ENCODE results near the gene SEBOX.
A peak's percentile ranks its signal among the peaks of the same experiment; 100 is the strongest.

SEBOX gene

DNA sequence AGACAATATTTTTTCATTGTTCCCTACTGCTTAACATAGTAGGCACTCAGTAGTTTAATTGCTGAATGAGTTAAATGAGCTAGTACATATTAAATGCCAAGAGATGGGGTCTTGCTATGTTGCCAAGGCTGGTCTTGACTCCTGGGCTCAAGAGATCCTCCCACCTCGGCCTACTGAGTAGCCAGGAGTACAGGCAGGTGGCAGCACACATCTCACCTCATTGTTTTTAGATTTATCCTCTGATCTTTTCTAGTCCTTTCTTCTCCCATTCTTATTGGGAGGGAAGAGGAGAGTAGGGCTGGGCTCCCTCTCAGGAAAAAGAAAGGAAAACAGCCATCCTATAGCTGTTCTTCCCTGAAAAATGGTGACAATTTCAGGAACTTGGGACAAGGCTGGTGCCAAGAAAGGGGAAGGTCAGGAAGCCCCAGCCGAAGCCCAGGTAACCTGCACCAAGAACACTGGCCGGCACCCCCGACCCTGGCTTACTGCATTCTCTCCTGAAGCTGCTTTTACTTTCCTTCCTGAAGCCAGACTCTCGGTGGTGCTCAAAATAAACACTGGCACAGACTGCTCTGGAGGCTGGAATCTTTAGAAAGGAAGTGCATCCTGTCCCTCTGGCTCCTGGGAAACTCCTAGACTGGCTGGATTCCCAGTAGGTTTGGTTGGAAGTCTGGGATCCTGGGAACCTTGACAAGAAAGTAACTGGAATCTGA lies 26.8 kb downstream of the SEBOX start:
- no peak for DNase-seq

DNA sequence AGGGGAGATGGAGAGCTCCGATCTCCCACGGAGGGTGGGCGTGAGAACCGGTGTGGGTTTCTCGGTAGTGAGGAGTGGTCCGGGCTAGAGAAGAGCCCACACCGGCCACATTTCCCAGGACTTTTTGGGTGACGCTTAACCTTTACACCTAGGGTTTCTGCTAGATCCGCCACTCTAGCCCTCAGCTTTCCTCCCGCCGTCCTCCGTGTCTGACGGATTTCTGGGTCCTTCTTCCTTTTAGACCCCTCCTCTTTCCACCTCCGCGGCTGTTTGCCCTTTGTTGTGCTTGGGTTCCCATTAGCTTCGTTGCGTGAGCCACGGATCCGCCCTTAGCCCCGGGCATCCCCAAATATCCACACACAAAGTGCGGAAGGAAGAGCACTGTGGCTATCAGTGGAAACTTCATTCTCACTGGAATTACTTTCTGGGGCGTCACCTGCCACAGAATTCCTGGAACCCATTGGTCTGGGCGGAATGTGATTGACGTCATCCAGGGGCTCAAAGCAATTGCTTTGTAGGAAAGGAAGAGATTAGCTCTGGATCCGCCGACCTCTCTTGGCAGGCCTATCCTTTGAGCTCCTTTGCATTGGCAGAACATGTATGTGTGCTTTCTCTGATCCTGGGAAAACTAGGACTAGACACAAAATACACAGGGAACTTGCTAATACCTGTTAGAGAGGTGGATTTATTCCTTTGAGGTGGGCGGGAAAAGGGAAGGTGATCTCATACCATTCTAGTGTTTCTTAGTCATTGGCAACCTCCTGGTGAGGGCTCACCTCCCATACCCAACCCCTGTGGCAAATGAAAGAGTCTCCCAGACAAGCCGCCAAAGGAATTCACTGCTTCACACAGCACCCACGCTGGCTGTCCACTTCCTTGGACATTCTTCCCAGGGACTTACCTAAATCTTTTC lies 28.8 kb downstream of the SEBOX start:
- no peak for DNase-seq

DNA sequence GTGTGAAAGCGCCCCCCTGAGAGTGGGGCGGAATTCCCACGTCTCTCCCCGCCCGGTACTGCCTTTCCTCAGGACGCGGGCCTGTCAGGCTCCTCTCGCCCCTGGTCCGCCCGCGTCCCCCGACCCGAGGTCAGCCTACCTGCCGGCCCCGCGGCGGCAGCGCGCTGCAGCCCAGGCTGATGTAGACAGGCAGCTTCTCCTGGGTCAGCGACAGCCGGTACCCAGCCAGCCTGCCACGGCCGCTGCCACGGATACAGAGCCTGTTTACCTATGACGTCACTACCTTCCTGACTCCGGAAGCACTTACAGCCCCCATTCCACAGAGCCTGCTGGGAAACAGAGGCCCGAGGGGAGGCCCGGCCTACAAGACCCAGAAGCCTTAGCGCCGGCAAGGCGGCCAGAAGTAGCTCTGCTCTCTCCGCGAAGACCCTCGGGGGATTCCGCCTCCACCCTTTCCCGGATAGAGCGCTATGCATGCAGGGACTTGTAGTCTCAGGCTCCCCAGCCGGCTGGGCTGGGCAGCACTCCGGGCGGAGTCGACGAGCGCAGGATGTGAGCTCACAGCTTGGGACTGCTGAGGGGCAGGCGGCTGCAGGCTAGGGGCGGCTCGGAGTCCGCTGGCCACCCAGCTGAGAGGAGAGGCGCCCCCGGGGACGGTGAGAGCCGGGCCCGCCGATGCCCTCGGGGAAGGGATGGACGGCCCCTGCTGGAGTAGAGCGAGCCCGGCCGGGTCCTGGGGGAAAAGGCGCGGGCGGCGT lies 29.6 kb downstream of the SEBOX start, which contains the start of the genes IFT20 and TNFAIP1:
TSS of gene IFT20 (minus strand) at position 272 of the 758 bp plus-strand sequence. CDS start 3,487 bp downstream, outside the sequence.
TSS of gene TNFAIP1 (plus strand) at position 561 of the 758 bp plus-strand sequence. CDS start 3,761 bp downstream, outside the sequence.
- peak; percentile 97 for DNase-seq

DNA sequence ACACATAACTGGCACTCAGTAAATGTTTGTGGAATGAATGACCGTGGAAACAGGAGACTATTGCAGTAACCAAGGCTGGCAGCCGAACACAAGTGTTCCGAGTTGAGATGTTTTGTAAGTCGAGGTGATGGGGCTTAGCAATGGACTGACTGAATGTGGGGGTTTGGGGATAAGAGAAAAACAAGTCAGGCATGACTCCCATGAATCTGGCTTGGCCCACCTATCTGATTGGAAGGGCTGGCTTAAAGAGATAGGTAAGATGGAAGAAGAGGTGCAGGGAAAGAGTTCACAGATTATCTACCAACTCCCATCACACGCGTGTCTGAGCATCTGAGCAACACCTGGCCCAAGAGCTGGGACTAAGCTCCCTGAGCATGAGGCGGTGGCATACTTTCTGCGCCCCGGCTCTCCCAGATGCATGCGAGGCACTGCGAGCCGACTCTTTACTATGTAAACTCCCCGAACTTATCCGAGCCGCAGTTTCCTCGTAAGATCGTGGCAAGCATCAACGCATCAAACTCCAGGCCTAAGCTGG lies 30.3 kb downstream of the SEBOX start:
- no peak for DNase-seq

DNA sequence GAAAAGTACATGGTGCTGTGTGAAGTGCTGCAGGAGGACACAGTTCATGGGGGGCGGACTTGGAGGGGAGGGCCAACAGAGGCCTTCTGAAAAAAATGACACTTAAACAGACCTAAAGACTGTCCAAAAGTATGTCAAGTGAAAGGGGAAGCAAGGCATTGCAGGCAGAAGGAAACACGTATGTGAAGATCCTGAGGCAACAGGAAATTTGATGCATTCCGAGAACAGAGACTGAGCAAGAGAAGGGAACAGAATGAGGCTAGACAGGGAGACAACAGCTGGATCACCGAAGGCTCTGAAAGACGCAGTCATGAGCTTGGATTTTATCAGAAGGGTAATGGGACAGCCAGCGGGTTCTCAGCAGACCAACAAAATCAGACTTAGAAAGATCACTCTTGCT lies 30.8 kb downstream of the SEBOX start:
- no peak for DNase-seq

DNA sequence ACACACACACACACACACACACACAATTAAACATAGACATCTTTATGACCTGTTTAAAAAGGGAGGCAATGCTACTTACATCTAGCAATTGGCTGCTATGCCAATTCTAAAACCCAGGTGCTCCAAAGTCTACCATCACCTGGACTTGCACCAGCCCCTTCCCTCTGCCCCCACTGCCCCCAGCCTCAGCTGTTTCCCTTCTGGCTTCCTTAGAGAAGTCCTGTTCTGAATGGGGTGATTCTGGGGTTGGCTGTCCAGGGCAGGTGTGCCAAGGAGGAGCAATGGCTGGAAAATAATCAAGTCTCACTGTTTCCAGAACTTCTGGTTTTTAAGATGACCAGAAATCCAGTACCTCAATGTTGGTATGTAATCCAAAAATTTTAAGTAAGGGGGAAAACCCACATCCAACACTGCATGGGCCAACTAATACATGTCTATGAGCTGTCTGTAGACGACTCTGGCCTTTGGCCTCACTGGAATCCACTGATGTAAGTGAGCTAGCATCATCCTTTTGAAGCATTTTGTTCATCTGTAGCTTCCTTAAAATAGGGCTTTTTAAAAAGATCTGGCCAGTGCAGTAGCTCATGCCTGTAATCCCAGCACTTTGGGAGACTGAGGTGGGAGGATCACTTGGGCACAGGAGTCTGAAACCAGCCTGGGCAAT lies 31.8 kb downstream of the SEBOX start:
- DNase-seq, result no peak

DNA sequence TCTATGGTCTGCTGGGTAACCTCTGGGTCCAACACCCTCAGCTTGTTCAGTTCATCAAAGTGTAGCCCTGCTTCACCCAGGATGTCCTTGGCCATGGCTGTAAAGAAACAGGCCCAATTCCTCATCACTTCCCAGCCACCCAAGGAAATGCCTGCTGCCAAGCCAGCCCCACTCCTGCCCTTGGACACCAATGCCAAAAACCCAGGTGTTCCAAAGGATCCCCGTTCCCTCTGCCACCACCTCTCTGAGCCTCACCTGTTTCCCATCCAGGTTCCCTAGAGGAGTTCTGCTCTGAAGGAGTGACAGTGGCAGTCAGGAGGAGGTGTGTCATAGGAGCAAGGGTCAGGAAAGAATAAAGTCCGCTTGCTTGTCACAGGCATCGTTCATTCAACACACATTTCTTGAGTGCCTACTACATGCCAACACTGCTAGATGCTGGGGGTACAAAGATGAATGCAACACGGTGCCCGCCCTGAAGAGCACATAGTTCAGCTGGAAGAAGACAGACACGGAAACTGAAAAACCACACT lies 33.0 kb downstream of the SEBOX start:
- no peak for DNase-seq

DNA sequence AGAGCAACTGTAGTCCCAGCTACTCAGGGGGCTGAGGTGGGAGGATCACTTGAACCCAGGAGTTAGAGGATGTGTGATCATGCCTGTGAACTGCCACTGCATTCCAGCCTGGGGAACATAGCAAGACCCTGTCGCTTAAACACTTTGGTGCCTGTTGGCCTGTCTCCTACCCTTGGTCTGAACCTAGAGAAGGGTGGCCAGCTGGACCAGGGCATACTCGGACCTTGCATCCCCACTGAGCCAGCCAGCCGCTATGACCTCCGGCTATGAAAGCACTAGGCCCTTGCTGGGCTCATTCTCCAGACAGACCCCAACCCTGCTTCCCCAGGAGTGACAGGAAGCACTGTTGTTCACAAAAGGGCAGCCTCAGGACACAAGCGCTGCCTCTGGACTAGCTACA lies 34.3 kb downstream of the SEBOX start:
- no peak for DNase-seq

DNA sequence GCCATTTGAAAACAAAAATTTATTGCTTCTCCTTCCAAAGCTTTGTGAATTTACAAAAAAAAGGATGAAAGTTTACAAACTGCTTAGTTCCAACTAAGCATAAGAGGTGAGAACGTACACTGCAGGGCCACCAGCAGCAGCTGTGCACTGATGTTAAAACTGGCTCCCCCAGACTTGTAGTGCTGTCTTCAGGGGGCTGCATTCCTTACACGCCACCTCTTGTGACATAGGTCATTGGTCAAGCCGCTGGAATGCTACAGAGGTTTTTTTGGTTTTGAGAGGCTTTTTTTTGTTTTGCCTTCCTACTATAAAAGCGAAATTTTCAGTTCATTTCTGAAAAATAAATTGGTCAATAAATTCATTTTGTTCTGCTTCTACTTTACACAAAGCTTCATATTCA lies 36.7 kb downstream of the SEBOX start:
- no peak for DNase-seq

DNA sequence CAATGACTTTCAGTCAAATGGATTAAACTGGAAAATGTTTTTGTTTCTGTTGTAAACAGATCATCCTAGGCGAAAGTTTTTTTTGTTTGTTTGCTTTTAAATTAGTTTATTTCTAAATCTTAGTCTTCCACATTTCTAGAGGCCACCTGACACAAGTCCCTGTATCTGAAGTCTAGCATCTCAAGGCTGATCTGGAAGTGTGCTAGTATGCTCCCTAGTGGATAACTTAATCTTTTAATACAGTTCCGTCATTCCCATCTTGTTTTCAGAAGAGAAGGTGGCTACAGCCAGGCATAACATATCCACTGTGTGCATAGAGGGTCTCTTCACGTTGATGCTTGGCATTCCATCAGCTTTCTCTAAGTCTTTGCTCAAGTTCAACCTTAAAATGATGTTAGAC lies 37.3 kb downstream of the SEBOX start:
- no peak for DNase-seq

DNA sequence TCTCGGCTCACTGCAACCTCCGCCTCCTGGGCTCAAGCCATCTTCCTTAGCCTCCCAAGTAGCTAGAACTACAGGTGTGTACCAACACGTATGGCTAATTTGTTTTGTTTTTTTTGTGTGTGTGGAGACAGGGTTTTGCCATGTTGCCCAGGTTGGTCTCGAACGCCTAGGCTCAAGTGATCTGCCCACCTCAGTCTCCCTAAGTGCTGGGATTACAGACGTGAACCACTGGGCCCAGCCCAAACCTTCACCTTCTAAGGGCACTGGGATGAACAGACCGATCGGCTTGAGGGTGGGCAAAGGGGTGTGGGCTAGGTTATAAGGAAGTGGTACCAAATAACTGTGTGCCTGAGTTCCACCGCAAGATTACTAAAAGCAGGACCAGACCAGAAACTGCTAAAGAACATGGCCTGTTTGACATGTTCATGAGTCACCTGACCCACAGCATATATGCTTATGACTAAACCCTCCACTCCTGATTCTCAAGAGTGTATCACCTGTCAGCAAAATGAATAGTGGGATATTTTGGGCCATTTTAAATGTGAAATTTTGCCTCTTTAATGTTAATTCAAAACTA lies 37.9 kb downstream of the SEBOX start:
- no peak for DNase-seq

DNA sequence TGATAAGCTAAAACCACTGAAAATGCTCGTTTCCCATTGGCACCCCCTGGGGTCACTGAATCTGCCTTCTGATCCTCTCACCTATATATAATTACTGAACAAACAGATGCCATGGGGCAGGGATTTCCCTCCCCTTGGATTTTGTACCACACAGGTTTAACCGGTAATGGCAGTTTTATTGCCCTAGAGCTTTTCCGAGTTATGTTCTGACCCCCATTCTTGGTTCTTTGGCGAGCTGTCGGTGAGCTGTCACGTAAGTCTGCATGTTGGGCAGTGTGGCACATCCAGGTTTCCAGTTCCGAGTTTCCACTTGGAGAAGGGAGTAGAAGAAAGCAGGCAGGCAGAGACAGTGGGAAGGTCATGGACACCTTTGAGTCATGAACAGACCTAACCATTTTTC lies 38.9 kb downstream of the SEBOX start:
- DNase-seq, result peak; percentile 57

DNA sequence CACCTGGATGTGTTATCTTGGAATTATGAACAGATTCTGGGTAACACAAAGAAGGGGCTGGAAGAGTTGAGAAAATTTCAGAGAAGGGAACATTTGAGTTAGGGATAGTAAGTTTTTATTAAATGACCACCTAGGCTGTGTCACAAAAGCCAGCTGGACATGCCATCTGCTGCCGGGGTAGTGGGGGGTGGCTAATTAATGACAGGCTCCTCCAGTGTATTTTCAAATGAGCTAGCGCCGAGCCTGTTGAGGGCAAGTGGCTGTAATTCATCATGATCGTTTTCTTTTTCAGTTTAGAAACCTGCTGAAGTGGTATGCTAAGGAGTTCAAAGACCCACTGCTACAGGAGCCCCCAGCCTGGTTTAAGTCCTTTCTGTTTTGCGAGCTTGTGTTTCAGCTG lies 39.8 kb downstream of the SEBOX start:
- peak; percentile 39 for DNase-seq

DNA sequence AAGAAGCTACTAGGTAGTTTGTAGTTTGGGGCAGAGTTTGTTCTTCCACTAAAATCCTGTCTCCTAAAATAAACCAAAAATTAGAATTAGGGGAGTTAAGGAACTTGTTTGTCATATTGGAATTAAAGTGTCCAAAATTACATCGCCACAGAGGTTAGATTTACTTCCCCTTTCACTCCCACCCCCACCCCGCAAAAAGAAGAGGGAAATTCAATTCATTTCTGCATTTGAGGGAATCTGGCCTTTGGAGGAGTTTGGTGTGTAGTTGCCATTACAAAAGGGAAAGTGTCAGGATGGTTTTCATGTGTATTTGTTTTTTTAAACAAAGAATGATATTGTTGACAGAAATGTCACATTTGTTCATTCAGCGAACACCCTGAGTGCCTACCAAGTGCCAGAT lies 40.2 kb downstream of the SEBOX start:
- no peak for DNase-seq

DNA sequence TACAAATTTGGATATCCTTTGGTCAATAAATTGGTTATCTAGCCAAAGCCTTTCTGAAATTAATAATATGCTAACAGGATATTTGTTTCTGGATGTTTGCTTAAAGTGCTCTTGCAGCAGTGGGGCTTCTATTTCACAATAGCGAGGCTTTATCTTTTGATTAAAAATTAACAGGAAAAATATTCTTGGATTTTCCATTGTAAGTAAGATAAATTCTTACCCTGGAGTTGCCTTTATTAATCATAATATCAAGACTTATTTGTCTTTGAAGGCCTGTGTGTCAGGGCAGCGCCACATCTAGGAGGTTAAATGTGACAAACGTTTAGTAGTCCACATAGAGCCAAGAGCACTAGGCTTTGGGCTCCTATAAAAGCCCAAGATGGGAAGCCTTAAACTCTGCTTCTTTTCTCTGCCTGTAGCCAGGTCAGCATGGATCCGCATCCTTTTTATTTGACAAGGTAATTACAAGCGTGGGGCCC lies 40.7 kb downstream of the SEBOX start:
- no peak for DNase-seq

DNA sequence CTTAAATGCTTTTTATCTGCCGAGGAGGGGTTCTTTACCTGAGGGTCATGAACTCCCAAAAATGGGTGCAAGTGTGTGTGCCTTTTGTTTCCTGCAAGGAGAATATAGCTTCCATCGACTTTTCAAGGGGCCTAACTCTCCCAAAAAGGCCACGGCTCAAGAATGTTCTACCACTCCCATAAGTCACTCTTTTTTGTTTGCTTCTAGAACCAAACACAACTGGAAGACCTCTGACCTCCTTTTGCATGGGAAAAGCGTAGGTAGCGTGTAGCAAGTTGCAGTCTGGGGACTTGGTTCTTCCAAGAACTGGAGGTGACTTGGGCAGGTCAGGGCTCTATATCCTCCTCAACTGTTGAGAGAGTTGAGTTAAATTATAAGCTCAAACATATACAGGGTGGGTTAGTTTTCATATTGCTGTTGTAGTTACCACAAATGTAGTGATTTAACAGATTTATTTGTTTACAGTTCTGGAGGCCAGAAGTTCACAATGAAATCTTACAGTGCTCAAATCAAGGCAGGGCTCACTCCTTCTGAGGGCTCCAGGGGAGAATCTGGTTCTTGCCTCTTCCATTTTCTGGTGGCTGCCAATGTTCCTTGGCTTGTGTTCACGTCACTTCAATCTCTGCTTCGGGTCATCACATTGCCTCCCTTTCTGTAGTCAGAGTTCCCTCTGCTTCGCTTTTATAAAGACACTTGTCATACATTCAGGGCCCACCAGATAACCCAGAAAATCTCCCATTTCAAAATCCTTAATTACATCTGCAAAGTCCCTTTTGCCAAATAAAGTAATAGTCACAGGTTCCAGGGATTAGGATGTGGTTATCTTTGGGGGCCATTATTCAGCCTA lies 44.6 kb downstream of the SEBOX start:
- no peak for DNase-seq

DNA sequence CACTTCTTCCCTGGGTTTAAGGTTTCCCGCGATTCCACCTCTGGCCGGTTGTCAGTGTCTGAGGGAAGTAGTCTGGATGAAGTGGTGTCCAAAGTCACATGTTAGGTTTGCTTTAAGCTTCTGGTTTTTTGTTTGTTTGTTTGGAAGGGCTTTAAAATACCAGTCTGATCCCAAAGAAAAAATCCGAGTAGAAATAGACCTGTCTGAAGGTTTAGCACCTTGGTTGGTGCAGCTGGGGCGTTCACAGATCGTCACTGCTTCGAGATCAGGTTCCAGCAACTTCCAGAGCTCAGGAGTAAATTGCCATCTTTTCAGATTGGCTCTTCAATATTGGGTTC lies 45.4 kb downstream of the SEBOX start:
- no peak for DNase-seq

DNA sequence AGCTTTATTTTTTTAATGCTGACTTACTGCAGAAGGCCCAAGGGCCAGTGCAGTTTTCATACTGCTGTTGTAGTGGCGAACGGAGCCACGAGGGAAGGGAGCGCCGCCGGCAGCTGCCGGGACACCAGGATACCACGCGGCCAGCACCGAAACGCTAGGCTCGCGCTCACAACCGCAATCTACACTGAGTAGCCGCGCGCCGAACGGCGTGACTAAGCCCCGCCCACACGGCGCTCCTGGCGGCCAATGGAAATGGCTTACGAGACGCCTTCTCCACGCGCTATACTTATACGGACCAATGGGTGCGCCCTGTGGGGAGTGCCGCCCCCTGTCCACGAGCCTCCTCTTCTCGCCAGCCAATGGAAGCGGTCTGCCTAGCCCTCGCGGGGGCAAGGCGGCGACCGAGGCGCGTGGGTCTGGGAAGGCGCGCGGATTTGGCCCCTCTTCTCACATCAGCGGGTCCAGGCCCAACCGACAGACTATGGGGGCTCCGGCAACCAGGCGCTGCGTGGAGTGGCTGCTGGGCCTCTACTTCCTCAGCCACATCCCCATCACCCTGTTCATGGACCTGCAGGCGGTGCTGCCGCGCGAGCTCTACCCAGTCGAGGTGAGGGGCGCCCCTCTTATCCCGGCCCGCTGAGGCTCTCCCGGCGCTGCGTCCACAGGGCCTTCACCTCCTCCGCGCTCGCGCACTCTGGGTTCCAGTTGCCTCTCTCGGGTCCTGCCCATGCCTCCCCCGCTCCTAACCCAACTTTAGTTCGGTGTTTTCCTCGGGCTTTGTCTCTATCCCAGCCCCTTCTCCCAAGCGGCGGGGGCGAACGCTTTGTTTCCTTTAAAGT lies 46.0 kb downstream of the SEBOX start, which contains the start of gene TMEM97:
TSS of gene TMEM97 (plus strand) at position 442 of the 839 bp plus-strand sequence. CDS start at position 482, 40 bp downstream.
- peak; percentile 94 for DNase-seq

DNA sequence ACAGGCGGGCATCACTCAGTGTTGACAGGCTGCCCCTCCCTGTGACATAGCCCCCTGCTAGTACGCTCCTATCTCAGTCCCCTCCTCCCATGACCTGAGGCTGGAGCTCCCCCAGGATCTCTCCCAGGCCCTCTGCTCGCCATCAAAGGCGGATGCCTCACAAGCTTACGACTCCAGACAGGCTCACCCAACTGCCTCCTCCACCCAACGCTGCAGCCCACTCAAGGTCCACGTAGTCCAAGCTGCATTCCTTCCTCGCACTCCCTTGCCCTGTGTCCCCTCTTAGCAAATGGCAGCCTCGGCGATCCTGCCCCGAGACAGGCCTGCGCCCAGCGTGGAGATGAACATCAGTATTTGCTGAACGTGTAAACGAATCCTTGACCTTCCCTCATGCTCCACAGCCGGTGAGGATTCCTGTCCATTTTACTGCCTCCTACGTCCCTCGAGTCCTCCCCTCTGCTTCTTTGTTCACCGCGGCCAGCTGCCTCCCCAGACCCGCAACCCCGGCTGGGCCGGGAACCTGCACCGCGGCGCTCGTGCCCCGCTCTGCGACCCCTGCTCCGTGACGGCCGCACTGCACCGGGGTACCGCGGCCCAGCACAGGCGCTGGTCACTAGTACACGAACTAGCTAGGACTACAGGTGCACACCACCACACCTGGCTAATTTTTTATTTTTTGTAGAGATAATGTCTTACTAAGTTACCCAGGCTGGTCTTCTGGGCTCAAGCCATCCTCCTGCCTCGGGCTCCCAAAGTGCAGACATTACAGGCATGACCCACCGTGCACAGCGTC lies 46.8 kb downstream of the SEBOX start:
- DNase-seq, result no peak
